Measurements from ENCODE around the gene PHACTR3.

Gene PHACTR3

DNA sequence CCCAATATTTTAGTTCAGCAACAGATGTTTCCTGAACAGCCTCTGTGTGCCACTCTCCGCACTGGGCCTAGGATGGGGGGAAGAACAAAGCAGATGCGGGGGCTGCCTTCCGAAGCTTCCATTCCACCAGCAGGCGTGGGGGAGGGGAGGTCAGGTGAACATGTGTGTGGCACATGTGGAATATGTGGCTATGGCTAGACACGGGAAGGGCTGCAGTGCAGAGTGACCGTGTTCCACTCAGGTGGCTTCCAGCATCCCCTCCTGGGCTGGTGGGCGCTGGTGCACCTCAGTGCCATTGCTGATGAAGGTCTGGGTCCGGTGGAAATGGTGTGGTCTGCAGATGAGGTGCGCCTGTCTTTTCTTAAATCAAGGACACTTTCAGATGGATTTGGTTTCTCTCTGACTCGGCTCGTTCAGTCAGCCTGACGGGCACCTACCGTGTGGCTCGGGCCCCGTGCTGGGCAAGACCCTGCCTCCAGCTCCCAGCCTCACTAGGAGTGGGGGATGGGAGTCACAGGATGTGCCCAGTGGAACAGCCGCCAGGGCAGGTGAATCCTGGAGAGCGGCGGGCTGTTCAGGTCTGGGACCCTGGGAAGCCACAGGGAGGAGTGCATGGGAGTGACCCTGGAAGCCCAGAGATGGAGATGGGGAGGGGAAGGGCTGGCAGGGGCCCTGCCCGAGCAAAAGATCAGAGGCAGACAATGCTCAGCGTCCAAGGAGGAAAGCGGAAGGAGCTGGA is 218.1 kb downstream of the PHACTR3 start:
- no peak for DNase-seq

DNA sequence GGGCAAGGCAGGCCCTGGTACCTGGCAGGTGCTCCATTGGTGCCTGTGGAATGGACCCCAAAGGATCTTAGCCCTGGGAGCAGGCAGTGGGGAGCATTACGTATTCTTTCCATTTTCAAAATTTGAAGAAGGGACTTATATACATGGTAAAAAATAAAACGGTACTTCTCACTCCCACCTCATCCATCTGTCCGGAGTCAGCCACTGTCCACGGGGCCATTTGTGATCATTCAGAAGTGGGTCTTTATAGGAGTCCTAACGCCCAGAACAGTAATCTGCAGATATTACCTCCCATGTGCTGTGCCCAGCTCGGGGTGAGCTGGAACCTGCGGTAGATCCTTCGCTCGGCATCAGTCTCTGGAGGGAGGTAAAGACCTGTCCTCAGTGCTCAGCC is 218.7 kb downstream of the PHACTR3 start:
- DNase-seq: no peak

GRCh38 chr20:59823491-59824259 is 219.3 kb downstream of the PHACTR3 start:
- DNase-seq: no peak

DNA sequence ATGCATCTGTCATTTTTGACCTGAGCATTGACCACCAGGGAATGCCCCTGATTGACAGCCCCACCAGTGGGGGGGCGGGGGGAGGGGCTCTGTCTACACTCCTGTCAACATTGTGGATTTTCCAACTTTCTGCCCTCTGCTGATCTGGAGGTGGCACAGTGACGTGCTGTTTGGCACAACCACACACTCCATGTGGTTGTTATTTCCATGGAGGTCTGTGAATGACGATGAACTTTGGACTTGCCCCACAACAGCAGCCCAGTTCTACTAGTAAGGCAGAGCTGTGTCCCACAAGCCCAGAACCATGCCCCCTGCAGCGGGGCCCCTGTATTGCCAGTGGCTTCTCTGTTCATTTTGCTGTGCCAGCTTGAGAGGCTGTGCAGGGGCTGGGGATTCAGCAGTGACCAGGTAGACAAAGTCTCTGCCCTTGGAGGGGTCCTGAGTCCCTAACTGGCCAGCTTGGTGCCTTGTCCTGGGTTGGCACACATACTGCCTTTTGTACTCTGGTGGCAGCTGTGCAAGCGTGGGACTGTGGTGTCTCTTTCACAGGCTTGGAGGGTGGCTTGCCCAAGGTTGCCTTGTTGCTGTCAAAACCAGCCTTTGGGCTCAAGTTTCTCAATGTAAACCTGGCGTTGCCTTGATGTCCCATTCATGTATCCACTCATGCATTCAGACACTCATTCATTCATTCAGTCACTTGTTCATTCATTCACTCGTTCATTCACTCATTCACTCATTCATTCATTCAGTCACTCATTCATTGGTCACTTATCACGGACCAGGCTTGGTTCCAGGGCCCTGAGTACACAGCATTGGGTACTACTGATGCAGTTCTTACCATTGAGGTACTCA is 220.6 kb downstream of the PHACTR3 start:
- DNase-seq: no peak

- no peak for DNase-seq
Observed at GRCh38 chr20:59825563-59825920, 221.2 kb downstream of the PHACTR3 start.

DNA sequence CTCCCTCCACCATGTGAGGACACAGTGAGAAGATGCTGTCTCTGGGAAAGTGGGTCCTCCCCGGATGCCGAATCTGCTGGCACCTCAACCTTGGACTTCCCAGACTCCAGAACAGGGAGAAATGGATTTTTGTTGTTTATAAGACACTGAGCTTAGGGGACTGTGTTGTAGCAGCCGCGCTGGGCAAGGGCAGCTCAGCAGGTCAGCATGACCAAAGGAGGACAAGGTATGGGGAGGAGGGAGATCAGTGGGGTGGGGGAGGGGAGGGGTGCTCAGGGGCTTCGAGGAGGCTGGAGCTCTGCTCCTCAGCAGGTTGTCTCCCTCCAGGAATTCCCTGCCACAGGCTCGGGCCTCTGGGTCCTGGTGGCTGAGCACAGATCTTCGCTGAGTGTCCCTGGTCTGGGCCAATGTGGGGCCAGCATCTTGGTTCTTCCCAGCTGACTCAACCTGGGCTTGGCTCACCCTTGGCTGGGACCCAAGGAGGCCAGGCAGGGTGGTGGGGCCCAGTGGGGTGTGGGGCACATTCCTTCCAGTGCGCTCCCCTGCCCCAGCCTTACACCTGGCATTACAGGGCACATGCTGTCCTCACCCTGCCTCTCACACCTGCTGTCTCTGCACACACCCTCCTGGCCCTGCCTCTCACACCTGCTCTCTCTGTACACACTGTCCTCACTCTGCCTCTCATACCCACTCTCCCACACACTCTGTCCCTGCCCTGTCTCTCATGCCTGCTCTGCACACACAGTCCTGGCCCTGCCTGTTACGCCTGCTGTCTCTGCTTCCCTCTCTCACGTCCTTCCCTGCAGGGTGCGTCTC is 221.8 kb downstream of the PHACTR3 start:
- DNase-seq: peak; percentile 98

DNA sequence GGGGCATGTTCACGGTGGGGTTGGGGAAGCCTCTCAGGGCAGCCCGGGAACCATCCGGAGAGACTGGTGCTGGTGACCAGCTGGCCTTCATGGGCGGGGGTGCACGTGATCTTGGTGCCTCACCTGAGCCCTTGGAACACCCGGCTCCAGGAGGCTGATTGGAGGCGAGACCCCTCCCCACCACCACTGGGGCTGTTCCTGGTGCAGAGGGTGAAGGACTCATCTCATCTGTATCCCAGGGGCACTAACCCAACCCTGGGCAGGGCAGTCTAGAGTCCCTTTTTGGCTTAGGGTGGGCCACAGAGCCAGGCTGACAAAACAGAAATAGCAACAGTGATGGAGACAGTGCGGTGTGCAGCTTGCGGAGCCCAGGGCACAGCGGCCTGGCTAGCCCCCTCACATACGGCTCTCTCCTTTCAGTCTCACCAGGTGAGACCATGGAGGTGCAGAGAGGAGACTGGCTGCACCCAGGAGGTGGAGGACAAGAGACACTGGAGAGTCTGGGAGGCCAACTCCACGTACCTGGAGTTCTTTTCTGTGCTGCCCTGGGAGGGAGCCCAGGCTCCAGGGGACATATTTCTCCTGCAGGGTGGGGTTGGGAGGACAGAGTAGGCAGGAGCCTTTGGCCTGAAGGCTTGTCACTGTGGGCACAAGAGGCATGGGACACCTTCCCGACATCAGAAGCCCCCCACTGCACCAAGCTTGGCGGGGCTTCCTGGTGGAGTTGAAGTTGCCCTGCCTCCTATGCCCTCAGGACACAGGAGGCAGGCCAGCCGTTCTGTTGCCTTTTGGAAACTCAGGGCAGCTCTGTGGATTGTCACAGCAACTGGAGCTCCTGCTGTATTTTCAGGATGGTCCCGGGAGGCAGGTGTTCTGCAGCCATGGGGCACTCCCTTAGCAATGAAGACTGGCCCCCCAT is 223.1 kb downstream of the PHACTR3 start:
- DNase-seq: no peak

DNA sequence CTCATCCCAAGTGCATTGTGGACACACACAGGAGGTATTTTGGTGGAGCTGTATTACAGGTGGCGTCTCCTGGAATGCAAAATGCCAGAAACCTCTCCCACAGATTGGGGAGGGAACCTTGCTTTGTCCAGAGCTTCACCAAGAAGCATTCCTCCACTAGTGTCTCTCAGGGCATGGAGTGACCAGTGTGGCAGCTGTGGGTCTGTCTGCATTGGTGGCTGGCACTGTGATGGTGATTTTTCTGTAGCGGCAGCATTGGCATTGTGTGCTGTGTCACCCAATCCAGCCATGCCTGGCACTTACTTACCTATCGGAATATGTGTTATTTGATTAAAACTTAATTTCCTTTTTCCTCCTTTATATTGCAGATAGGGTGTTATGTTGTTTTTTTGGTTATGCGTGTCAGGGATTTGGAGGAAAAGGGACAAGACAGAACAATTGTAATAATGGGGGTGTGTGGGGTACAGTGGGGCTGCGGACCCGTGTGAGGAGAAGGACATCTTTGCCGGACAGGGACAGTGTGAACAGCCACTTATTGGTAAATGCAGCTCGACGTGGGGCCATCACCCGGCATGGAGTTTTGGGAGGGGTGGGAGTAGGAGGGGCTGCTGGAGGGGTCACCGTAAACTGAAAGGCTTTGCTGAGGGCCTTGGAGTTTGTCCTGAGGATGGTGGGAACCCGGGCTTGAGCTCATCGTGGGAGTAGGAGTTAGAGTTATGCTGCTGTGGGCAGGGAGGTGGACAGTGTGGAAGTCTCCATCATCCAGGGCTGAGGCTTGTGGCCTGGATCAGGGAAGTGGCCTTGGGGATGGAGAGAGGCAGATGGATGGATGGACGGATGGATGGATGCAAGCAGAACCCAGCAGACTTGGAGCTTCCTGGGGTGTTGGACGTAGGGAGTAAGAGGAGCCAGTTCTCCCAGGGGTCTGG is 224.0 kb downstream of the PHACTR3 start:
- no peak for DNase-seq

GRCh38 chr20:59829054-59829785 is 224.9 kb downstream of the PHACTR3 start:
- DNase-seq: no peak

DNA sequence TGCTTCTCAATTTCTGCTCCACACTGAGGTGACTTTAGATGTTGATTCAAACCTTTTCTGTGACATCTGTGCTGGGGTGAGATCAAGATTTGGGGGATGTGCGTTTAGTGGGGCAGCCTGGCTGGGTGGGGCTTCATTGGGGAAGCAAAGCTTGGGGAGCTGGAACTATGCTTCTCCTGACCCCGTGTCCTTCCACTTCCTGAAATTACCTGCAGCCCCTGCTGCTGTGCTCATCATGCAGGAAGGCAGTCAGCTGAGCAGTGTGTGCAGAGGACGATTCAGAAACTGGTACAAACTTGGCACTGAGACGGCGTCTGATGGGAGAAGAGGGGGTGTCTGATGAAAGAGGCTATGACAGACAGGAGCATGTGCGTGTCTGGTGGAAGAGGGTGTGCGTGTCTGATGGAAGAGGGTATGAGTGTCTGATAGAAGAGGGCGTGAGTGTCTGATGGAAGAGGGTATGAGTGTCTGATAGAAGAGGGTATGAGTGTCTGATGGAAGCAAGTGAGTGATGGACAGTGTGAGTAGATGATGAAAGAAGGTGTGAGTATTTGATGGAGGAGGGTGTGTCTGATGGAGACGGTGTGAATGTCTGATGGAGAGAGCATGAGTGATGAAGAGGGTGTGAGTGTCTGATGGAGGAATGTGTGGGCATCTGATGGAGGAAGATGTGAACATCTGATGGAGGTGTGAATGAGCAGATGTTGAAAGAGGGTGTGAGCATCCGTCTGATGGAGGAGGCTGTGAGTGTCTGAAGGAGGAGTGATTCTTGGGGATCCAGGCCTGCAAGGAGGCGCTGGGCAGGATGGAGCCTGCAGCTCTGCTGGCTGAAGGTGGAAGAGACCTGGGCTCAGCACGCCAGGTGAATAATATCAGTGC is 225.7 kb downstream of the PHACTR3 start:
- no peak for DNase-seq

- no peak for DNase-seq
Observed at GRCh38 chr20:59830665-59831023, 226.3 kb downstream of the PHACTR3 start.

DNA sequence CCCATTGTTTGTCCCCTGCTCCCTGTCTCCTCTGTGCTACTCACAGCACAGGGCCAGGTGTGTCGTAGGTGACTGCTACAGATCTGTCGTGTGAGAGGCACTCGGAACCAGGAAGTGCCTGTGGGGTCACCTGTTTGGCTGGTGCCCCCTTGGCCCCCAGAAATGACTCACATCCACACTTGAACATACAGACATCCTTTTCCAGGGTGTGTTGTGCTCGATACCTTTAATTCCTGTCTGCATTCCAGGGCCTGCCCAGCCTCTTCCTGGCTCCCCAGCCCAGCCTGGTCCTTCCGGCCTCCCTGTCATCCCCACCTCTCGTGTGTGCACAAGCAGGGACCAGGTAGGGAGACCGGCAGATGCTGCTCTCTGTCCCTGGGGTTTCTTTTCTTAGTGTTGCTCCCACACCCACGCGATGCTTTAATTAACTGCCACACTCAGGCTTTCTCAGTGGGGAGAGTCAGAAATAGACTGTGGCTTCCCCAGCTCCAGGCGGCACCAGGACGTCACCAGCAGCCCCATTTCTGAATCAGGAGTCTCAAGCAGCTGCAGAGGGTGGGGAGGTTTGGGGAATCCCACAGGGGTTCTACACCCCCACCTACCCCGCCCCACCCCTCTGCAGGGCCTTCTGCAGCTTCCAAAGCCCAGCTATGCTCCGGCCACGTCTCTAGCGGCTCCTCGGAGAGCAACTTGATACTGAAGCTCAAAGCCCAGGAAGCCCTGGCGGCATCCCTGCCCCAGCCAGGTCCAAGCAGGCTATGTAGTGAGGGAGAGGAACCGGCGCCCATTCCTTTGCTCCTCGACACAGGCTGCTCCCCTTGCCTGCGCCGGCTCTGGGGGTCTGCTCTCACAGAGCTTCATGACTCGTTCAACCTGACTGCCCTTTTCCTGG is 226.9 kb downstream of the PHACTR3 start:
- DNase-seq: no peak

DNA sequence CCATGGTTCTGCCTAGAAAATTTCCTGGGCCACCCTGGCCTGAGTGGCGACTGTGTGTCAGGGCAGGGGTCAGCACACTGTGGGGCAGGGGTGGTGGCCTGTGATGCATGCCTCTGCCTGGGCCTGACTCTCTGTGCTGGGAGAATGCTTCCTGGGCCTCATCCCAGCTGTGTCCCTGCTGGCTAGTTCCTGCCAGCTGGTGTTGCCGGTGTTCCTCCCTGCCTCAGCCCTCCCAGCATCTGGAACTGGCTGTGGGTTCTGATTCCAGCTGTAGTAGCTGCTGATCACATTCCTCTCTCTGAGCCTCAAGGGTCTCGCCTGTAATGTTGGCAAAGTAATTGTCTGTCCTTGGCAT is 227.6 kb downstream of the PHACTR3 start:
- no peak for DNase-seq

DNA sequence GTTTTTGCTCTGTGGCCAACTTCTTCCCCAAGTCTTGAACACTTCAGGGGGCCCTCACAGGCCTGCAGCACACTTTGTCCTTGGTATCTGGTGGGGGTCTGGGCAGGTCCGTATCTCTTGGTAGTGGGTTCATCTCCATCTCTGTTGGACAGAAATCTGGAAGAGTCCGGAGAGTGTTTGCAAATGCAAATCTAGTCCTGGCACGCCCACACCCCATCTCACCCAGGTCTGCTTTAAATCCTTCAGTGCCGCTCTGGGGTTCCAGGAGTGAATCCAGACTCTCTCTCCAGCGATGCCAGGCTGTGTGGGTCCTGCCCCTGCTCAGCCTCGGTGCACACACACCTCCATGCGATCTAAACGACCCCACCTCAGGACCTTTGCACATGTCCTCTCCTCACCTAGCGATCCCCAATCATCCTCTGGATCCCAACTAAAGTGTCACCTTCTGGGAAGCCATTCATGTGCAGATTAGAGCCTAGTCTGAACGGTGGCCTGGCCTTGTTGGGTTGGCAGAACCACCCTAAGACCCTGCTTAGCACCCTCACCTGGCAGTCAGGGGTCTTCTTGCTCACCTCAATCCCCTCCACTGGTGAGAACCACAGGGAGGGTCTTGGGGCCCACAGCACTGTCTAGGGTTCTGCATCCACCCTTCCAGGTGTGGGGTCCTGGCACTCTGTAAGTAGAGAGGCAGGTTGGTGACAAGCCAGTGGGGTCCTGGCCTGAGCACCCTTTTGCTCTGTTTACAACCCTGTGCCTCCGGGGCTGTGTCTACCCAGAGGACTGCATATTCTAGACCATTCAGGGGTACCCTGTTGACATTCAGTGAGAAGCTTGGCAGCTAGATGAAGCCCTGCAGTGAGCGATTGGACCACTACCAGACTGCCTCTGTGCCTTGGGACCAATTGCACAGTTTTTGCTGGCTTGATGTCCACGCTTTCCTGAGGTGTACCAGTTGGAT is 228.3 kb downstream of the PHACTR3 start:
- DNase-seq: no peak

GRCh38 chr20:59835057-59835447 is 230.7 kb downstream of the PHACTR3 start:
- DNase-seq: no peak
